VCaP (cell line): ENCODE data around the gene SF1.

Source experiments
- H3K27ac ChIP-seq: fragments of 450-650 bp; 2 replicates; pipeline ENCODE4 v1.5.1; 2017
- TF ChIP-seq, protein P1 (sequence below): fragments of 450-650 bp; conservative IDR thresholded peaks from 2 replicates; pipeline ENCODE4 v1.5.1; 2017; ENCODE audit warnings: mild to moderate bottlenecking, moderate library complexity

The SF1 gene

DNA sequence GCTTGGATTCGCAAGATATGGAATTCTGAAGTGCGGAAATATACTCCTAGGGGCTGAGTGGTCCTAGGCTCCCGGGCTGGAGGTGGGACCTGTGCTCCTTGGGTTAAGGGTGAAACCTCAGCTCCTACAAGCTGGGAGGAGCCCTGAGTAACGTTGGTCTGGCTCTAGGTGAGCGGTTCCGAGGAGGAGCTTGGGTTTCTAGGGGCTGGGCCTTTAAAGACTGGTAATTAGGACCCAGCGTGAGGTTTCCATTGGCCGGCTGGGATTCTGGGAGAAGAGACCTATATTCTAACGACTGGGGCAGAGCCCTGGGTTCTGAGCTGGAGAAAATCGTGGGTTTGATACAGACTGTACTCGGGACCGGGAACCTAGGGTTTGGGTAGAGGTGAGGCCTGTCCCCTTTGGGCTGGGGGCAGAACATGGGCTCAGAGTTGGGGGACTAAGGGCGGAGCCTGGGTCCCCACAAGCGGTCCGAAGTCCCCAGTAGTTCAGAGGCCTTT, 25.6 kb upstream of the SF1 start:
- TF ChIP-seq, protein P1, sequence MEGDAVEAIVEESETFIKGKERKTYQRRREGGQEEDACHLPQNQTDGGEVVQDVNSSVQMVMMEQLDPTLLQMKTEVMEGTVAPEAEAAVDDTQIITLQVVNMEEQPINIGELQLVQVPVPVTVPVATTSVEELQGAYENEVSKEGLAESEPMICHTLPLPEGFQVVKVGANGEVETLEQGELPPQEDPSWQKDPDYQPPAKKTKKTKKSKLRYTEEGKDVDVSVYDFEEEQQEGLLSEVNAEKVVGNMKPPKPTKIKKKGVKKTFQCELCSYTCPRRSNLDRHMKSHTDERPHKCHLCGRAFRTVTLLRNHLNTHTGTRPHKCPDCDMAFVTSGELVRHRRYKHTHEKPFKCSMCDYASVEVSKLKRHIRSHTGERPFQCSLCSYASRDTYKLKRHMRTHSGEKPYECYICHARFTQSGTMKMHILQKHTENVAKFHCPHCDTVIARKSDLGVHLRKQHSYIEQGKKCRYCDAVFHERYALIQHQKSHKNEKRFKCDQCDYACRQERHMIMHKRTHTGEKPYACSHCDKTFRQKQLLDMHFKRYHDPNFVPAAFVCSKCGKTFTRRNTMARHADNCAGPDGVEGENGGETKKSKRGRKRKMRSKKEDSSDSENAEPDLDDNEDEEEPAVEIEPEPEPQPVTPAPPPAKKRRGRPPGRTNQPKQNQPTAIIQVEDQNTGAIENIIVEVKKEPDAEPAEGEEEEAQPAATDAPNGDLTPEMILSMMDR = no peak
- peak overlapping the region; percentile 94 for H3K27ac ChIP-seq

DNA sequence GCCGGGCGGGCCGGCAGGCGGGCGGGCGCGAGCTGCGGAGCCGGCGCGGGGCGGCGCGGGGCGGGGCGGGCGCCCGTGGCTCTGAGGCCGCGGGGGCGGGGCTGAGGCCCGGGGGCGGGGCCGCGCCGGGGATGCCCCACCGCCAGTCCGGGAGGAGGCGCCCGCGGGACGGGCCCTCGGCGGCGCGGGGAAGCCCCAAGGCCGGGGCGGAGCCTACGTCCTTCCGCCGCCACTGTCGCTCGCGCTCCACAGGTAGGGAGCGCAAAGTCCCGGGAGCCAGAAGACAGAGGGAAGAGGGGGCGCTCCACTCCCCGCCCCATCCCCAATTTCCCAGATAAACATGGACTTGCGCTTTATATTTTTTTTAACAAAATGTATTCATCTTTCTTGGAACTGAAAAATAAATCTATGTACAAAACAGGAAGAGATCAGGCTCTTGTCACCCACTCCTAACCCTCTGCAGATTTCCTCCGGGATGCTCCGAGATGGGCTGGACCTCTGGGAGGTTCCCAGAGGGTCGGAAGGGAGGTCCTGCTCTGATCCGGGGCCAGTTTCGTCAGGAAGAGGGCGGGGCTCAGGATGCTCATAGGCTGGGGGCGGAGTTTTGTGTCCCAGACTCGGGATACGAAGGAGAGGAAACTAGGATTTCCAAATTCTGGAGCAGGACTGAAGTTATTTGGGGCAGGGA, 25.0 kb upstream of the SF1 start, which contains the start of gene MAP4K2:
TSS of gene MAP4K2 (minus strand) at position 57 of the 688 bp plus-strand sequence. CDS start 65 bp downstream, outside the sequence.
- H3K27ac ChIP-seq = peak within 1 kb of the TSS; percentile 94
- TF ChIP-seq, protein P1 = peak; percentile 82

DNA sequence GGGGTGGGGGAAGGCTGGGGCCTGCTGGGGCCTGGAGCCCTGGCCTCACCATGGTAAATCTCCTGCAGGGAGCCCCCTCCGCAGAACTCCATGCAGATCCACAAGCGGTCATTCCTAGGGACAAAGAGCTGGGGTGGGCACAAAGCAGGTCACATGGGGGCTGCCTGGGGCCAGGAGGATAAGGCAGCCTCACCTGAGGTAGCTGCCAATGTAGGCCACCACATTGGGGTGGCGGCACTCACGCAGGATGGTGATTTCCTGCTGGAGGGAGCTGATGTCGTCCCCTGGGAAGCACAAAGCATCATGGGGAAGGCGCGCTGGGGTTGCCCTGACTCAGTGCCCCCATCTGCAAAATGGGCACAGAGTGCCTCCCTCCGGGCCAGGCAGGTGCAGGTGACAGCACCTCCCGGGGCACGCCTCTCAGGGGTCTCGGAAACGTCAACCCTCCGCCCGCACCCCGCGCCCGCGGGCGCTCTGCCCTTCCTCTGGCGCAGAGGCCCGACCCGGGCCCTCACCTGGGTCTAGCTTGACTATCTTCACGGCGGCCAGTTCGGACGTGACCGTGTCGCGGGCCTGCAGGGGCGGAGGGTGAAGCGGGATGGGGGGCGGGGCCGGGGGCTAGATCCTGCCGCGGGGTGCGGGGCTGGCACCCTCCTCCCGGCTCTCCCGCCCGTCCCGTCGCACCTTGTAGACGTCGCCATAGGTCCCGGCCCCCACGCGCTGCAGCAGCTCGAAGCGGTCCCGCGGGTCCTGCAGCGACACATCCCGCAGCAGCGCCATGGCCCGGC, 24.2 kb upstream of the SF1 start:
- peak overlapping the region; percentile 94 for H3K27ac ChIP-seq
- TF ChIP-seq, protein P1 = no peak

DNA sequence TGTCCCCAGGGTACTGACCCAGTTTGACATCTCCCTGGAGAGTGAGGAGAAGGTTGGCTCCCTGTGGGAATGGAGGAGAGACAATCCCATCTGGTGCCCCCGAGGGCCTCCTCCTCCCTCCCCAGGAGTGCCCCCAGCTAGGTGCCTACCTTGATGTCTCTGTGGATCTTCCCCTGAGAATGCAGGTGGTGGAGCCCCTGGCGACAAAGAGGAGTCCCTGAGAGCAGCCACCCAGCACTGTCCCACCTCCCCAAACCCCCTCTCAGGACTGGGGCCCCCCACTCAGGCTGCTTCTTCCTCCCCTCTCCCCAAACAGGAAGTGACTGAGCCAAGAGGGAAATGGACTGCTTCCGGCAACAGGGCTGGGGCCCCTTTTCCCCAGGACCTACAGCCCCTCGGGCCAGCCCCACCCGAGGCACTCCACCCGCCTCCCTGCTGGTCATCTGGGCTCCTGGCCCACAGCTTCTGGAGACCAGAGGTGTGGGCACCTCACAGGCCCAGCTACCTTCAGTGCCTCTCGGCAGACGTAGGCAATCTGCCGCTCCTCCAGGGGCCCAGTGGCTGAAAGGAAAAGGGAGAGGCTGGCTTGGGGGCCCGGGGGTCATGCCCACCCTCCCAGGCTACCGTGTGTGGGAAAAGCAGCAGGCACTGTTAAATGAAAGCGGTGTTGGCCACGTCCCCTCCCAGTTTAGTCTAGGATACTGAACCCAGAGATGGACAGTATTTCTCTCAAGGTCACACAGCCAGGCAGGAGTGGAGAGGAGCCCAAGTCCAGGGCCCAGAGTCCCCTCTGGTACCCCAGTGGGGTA, 23.4 kb upstream of the SF1 start:
- TF ChIP-seq, protein P1 = no peak
- peak overlapping the region; percentile 94 for H3K27ac ChIP-seq

DNA sequence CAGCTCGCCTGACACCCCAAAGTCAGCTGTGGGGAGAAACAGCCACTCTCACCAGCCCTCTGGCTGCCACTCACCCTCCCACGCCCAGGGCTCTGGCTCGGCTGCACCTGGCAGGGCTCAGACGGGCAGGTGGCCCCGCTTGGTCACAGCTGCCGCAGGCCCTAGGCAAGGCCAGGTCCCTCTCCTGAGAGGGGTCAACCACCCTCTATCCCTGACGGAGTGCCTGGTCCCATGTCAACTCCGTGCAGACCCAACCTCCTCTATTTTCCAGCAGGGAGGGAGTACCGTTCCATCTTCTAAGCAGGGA, 22.8 kb upstream of the SF1 start:
- peak overlapping the region; percentile 4; the same call in 1 of the 2 replicates for H3K27ac ChIP-seq
- TF ChIP-seq, protein P1 = no peak

DNA sequence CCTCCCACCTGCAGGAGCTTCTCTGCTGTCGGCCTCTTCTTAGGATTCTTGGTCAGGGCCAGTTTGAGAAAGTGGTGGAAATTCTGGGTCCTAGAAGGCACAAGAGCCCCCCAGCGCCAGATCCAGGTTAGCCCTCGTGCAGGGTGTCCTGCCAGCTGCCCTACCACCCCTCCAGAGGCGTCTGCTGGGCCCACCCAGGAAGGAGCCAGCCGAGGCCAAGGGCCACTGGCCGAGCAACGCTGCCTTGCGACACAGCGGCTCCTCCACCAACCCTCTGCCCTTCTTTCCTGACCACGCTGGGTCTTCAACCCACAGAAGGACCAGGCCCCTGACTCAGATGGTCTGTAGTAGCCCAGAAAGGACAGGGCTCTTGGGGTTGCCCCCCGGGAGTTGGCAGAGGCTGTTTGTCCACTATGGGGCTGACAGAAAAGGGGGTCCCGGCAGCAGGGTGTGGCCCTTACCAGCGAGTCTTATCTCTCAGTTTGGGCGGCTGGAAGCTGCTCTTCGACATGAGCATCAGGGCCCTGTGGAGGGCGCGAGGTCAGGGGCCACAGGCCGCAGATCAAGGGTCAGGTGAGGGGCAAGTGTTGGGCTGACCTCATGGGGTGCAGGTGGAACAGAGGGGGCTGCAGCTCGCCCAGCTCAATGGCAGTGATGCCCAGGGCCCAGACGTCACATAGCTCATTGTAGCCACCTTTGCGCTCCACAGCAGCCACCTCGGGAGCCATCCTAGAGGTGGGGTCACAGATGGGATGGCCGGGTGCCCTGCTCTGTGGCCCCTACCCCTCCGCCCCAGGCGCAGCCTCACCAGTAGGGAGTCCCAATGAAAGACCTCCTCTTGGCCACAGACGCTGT, 22.2 kb upstream of the SF1 start:
- peak overlapping the region; percentile 9; the same call in 1 of the 2 replicates for H3K27ac ChIP-seq
- TF ChIP-seq, protein P1 = no peak
